Endothelial cell (in vitro differentiated cells): ENCODE data around the gene TEX14. TPM values are rescaled to one million over a fixed set of nuclear protein-coding genes. Genes with fewer than 3 reads are reported as not detected.

Experiments
- DNase-seq: peaks from one replicate; pipeline ENCODE4 v3.0.0; 2021; ENCODE audit warnings: low spot score
- H3K27ac Mint-ChIP-seq: one replicate; pipeline ENCODE4 v1.8.0; 2021; ENCODE audit warnings: mixed read lengths, inconsistent platforms; ENCODE audit not compliant: unreplicated experiment
- H3K27me3 Mint-ChIP-seq: one replicate; pipeline ENCODE4 v1.8.0; 2021; ENCODE audit warnings: mild to moderate bottlenecking, moderate library complexity, mixed read lengths, inconsistent platforms; ENCODE audit not compliant: unreplicated experiment
- H3K36me3 Mint-ChIP-seq: one replicate; pipeline ENCODE4 v1.8.0; 2021; ENCODE audit warnings: mild to moderate bottlenecking, low read depth, mixed read lengths, inconsistent platforms; ENCODE audit not compliant: unreplicated experiment
- H3K4me1 Mint-ChIP-seq: one replicate; pipeline ENCODE4 v1.8.0; 2021; ENCODE audit warnings: mild to moderate bottlenecking, mixed read lengths, inconsistent platforms; ENCODE audit not compliant: unreplicated experiment
- H3K4me3 Mint-ChIP-seq: one replicate; pipeline ENCODE4 v1.8.0; 2021; ENCODE audit warnings: mild to moderate bottlenecking, mixed read lengths, inconsistent platforms; ENCODE audit not compliant: unreplicated experiment
- H3K9me3 Mint-ChIP-seq: one replicate; pipeline ENCODE4 v1.8.0; 2021; ENCODE audit warnings: mixed read lengths, inconsistent platforms; ENCODE audit not compliant: unreplicated experiment
- CTCF ChIP-seq: fragments of 200-600 bp; sonication (generic); IDR thresholded peaks from one replicate; pipeline ENCODE4 v1.5.0; 2021; ENCODE audit warnings: antibody characterized with exemption; ENCODE audit not compliant: unreplicated experiment
- total RNA-seq: library from RNA; stranded (reverse); fragmentation: NEBNext Ultra II Directional; extraction: Animal tissue kit (Norgen Biotek cat#: 25700); gene quantifications from one replicate; pipeline ENCODE4 v1.2.1, GENCODE V29; 2021; ENCODE audit not compliant: unreplicated experiment

TEX14 gene
- total RNA-seq, 1 donor from 2014 or later: 0.21 TPM

GRCh38 chr17:58637011-58637570 lies 54.8 kb downstream of the TEX14 start:
- H3K4me1 Mint-ChIP-seq: no peaks in the 10 kb centered on the region
- no peaks in the 10 kb centered on the region for H3K9me3 Mint-ChIP-seq
- H3K27ac Mint-ChIP-seq: no peak overlapping the region
- peaks cover 3% of the 10 kb centered on the region for H3K27me3 Mint-ChIP-seq
- DNase-seq: no peak
- H3K4me3 Mint-ChIP-seq: no peak overlapping the region
- TF ChIP-seq CTCF: no peak
- no peaks in the 10 kb centered on the region for H3K36me3 Mint-ChIP-seq

GRCh38 chr17:58632324-58633314 lies 59.2 kb downstream of the TEX14 start:
- DNase-seq: no peak
- Mint-ChIP-seq H3K9me3 (no peaks in the 10 kb centered on the region), H3K4me3 (no peak overlapping the region), H3K27ac (peak overlapping the region; percentile 79), H3K36me3 (no peaks in the 10 kb centered on the region), H3K4me1 (peaks cover 4% of the 10 kb centered on the region), H3K27me3 (peaks cover 2% of the 10 kb centered on the region)
- no peak for TF ChIP-seq CTCF

GRCh38 chr17:58631523-58632323 lies 60.1 kb downstream of the TEX14 start:
- DNase-seq: peak; percentile 92
- no peak overlapping the region for H3K4me3 Mint-ChIP-seq
- H3K27ac Mint-ChIP-seq: no peak overlapping the region
- H3K9me3 Mint-ChIP-seq: no peaks in the 10 kb centered on the region
- peaks cover 2% of the 10 kb centered on the region for H3K27me3 Mint-ChIP-seq
- no peak for TF ChIP-seq CTCF
- H3K36me3 Mint-ChIP-seq: no peaks in the 10 kb centered on the region
- peaks cover 11% of the 10 kb centered on the region for H3K4me1 Mint-ChIP-seq

- H3K36me3 Mint-ChIP-seq: no peaks in the 10 kb centered on the region
- H3K9me3 Mint-ChIP-seq: no peaks in the 10 kb centered on the region
- H3K27me3 Mint-ChIP-seq: peaks cover 3% of the 10 kb centered on the region
- peak; percentile 46 for DNase-seq
- peaks cover 12% of the 10 kb centered on the region for H3K4me1 Mint-ChIP-seq
- no peak overlapping the region for H3K4me3 Mint-ChIP-seq
- no peak for TF ChIP-seq CTCF
- H3K27ac Mint-ChIP-seq: no peak overlapping the region
Measured at GRCh38 chr17:58630883-58631522, 60.8 kb downstream of the TEX14 start.
